GM15510 (cell line): Measurements from ENCODE around the gene PCK1.

Source experiments
- POLR2A ChIP-seq: IDR thresholded peaks from 3 replicates; pipeline ENCODE4 v1.6.1; 2011; ENCODE audit warnings: borderline replicate concordance; ENCODE audit not compliant: insufficient read length; ENCODE audit errors: extremely low read depth

Gene PCK1

GRCh38 chr20:57616143-57616951 is 55.4 kb downstream of the PCK1 start:
- no peak for TF ChIP-seq POLR2A

- TF ChIP-seq POLR2A, result no peak
Observed at GRCh38 chr20:57617079-57617795, 56.3 kb downstream of the PCK1 start.
